Epithelial cell of prostate (primary cell): ENCODE measurements around the gene RPL14.

Source experiments
- DNase-seq: peaks from one replicate; pipeline ENCODE4 v3.0.0-alpha.2; 2011; ENCODE audit warnings: low read depth, low spot score
- H3K27ac ChIP-seq: fragments of 450-650 bp; 2 replicates; pipeline ENCODE4 v1.5.1; 2017; ENCODE audit warnings: mild to moderate bottlenecking

The RPL14 gene

GRCh38 chr3:40516201-40516600, 59.1 kb downstream of the RPL14 start:
- H3K27ac ChIP-seq: no peak overlapping the region

GRCh38 chr3:40518067-40518466, 60.9 kb downstream of the RPL14 start:
- DNase-seq: no peak
- no peak overlapping the region for H3K27ac ChIP-seq

More at GRCh38 chr3:40516201-40516600, 59.1 kb downstream of the RPL14 start:
- no peak for DNase-seq
